ENCODE data around the gene NENF.

Gene NENF

GRCh38 chr1:212432272-212432660 is 454 bp upstream of the NENF start:
- TF ChIP-seq ZNF70 (CRISPR knock-in tag; IDR thresholded peaks at IDR 0.05) (no peak), CSDC2 (CRISPR knock-in tag; IDR thresholded peaks at IDR 0.05) (no peak), OSR1 (CRISPR knock-in tag; IDR thresholded peaks at IDR 0.05) (no peak), RARB (CRISPR knock-in tag; IDR thresholded peaks at IDR 0.05) (no peak), ARNTL (CRISPR knock-in tag; IDR thresholded peaks at IDR 0.05; ENCODE audit: borderline replicate concordance, low read depth) (no peak), PPARA (CRISPR knock-in tag; IDR thresholded peaks at IDR 0.05; ENCODE audit: borderline replicate concordance) (no peak), POU6F1 (CRISPR knock-in tag; IDR thresholded peaks at IDR 0.05; ENCODE audit: borderline replicate concordance, low read depth) (no peak), SNAI2 (CRISPR knock-in tag; IDR thresholded peaks at IDR 0.05) (no peak), ISL1 (CRISPR knock-in tag; IDR thresholded peaks at IDR 0.05) (no peak), TCF4 (CRISPR knock-in tag; IDR thresholded peaks at IDR 0.05; ENCODE audit: borderline replicate concordance) (no peak), BACH2 (CRISPR knock-in tag; IDR thresholded peaks at IDR 0.05; ENCODE audit: borderline replicate concordance) (no peak), ZNF8 (CRISPR knock-in tag; IDR thresholded peaks at IDR 0.05) (no peak), ZFP30 (CRISPR knock-in tag; IDR thresholded peaks at IDR 0.05) (no peak), ZC3H10 (CRISPR knock-in tag; IDR thresholded peaks at IDR 0.05) (no peak), PATZ1 (CRISPR knock-in tag; IDR thresholded peaks at IDR 0.05; ENCODE audit: borderline replicate concordance) (no peak), TSHZ2 (CRISPR knock-in tag; IDR thresholded peaks at IDR 0.05) (no peak), CREB5 (CRISPR knock-in tag; IDR thresholded peaks at IDR 0.05; ENCODE audit: low read depth) (no peak), ZNF565 (CRISPR knock-in tag; conservative IDR thresholded peaks at IDR 0.05; ENCODE audit: low read depth) (no peak)
- ATAC-seq = peak; percentile 1; the same call in 1 of the 3 replicates

- no peak for ATAC-seq
- TF ChIP-seq ESRRG (CRISPR knock-in tag; IDR thresholded peaks at IDR 0.05) (no peak), ZC3H10 (CRISPR knock-in tag; IDR thresholded peaks at IDR 0.05) (no peak), ZNF565 (CRISPR knock-in tag; conservative IDR thresholded peaks at IDR 0.05; ENCODE audit: low read depth) (no peak), PATZ1 (CRISPR knock-in tag; IDR thresholded peaks at IDR 0.05; ENCODE audit: borderline replicate concordance) (no peak), ARNTL (CRISPR knock-in tag; IDR thresholded peaks at IDR 0.05; ENCODE audit: borderline replicate concordance, low read depth) (no peak)
Observed at GRCh38 chr1:212433577-212434462, 1.1 kb downstream of the NENF start.

GRCh38 chr1:212434992-212435391 is 2.3 kb downstream of the NENF start:
- no peak for ATAC-seq
- TF ChIP-seq PPARA (CRISPR knock-in tag; IDR thresholded peaks at IDR 0.05; ENCODE audit: borderline replicate concordance) (no peak), TOX (CRISPR knock-in tag; IDR thresholded peaks at IDR 0.05; ENCODE audit: borderline replicate concordance) (no peak), ARNTL (CRISPR knock-in tag; IDR thresholded peaks at IDR 0.05; ENCODE audit: borderline replicate concordance, low read depth) (no peak), ESRRG (CRISPR knock-in tag; IDR thresholded peaks at IDR 0.05) (no peak), BACH2 (CRISPR knock-in tag; IDR thresholded peaks at IDR 0.05; ENCODE audit: borderline replicate concordance) (no peak), POU6F1 (CRISPR knock-in tag; IDR thresholded peaks at IDR 0.05; ENCODE audit: borderline replicate concordance, low read depth) (no peak), ZNF70 (CRISPR knock-in tag; IDR thresholded peaks at IDR 0.05) (no peak), CSDC2 (CRISPR knock-in tag; IDR thresholded peaks at IDR 0.05) (no peak), OSR1 (CRISPR knock-in tag; IDR thresholded peaks at IDR 0.05) (no peak), GLIS3 (CRISPR knock-in tag; IDR thresholded peaks at IDR 0.05) (no peak), ZFP3 (CRISPR knock-in tag; IDR thresholded peaks at IDR 0.05) (no peak), CREB5 (CRISPR knock-in tag; IDR thresholded peaks at IDR 0.05; ENCODE audit: low read depth) (no peak), ZNF565 (CRISPR knock-in tag; conservative IDR thresholded peaks at IDR 0.05; ENCODE audit: low read depth) (no peak), SNAI2 (CRISPR knock-in tag; IDR thresholded peaks at IDR 0.05) (no peak), ZFP30 (CRISPR knock-in tag; IDR thresholded peaks at IDR 0.05) (no peak), RARB (CRISPR knock-in tag; IDR thresholded peaks at IDR 0.05) (no peak)
